K562 (cell line): Measurements from ENCODE around the gene KLHL30. TPM values are rescaled to one million over a fixed set of nuclear protein-coding genes. Genes with fewer than 3 reads are reported as not detected.

ENCODE experiments used
- ATAC-seq: fragments of 200-7000 bp; cut with Tn5 transposase; 3 replicates; pipeline ENCODE4 v1.9.1; 2020; ENCODE audit warnings: moderate library complexity
- BruUV-seq: library from RNA; stranded (reverse); fragments of 400-500 nt; replicated peaks from 2 replicates; lab custom pipeline; 2021; lab: Mats Ljungman, UMichigan
- CTCF ChIA-PET: fragments of 300-600 bp; formaldehyde crosslinking; extraction: SDS; loops from one replicate; lab custom pipeline; 2021; ENCODE audit warnings: low intra/inter-chr PET ratio; lab: Yijun Ruan, JAX
- POLR2A ChIA-PET: fragments of 300-600, 350-650 bp; sonication (Branson Sonifier 250); formaldehyde crosslinking; extraction: SDS; loops from one replicate; lab custom pipeline; 2021; ENCODE audit warnings: antibody characterized with exemption, inconsistent platforms; lab: Yijun Ruan, JAX
- DNase-seq, 4 experiments: peaks; one replicate each; pipeline versions ENCODE4 v3.0.0 to v3.0.0-alpha.2; 2011 to 2018; ENCODE audit warnings: low spot score in 3 of 4, mixed read lengths in 3 of 4; ENCODE audit errors: extremely low read depth in 1 of 4
- FAIRE-seq: peaks from 2 replicates; lab custom pipeline; 2011; peaks lifted over from hg19 to GRCh38; lab: Jason Lieb, UNC
- H2AFZ ChIP-seq: 2 replicates; pipeline ENCODE4 v1.6.0; 2011; ENCODE audit warnings: low read depth, low read length, control low read depth, inconsistent platforms
- H3K27ac ChIP-seq: fragments of 200-600 bp; 3 replicates; pipeline ENCODE4 v1.8.0; 2011; ENCODE audit warnings: low read depth, mild to moderate bottlenecking, control low read depth, inconsistent platforms, low read length, moderate library complexity, mixed read lengths; ENCODE audit errors: extremely low read depth
- H3K27me3 ChIP-seq, 2 experiments: fragments of 300-600 bp in 1 of 2; 2 replicates in 1 of 2; 3 replicates in 1 of 2; pipeline versions ENCODE4 v1.6.0 to v1.8.0; 2011; ENCODE audit warnings: inconsistent platforms in 2 of 2, low read length in 2 of 2, mild to moderate bottlenecking in 1 of 2, mixed read lengths in 1 of 2, moderate library complexity in 1 of 2; ENCODE audit not compliant: control insufficient read depth in 2 of 2, insufficient read depth in 2 of 2
- H3K36me3 ChIP-seq: fragments of 300-600 bp; 3 replicates; pipeline ENCODE4 v1.8.0; 2011; ENCODE audit warnings: mild to moderate bottlenecking, low read length, inconsistent platforms; ENCODE audit not compliant: control insufficient read depth, insufficient read depth
- H3K4me1 ChIP-seq, 2 experiments: fragments of 200-600 bp in 1 of 2; replicated peaks in 1 of 2; 2 replicates in 1 of 2; 3 replicates in 1 of 2; pipeline versions ENCODE4 v1.5.1 to v1.8.0; 2011; ENCODE audit warnings: inconsistent platforms in 2 of 2, low read length in 2 of 2, mild to moderate bottlenecking in 1 of 2, mixed read lengths in 1 of 2, moderate library complexity in 1 of 2; ENCODE audit not compliant: control insufficient read depth in 2 of 2, insufficient read depth in 2 of 2
- H3K4me2 ChIP-seq: 2 replicates; pipeline ENCODE4 v1.6.1; 2011; ENCODE audit warnings: low read length, control low read depth, inconsistent platforms, mixed read lengths; ENCODE audit not compliant: insufficient read depth
- H3K4me3 ChIP-seq: fragments of 200-600 bp; sonication (generic), shearing (Covaris generic); 2 replicates; pipeline ENCODE4 v1.5.1; 2016; ENCODE audit warnings: control low read depth, inconsistent platforms
- H3K79me2 ChIP-seq: fragments of 200-600 bp; 3 replicates; pipeline ENCODE4 v1.8.0; 2011; ENCODE audit warnings: low read length, inconsistent platforms; ENCODE audit not compliant: control insufficient read depth, insufficient read depth
- H3K9ac ChIP-seq, 2 experiments: 2 replicates each; pipeline versions ENCODE4 v1.6.0 to v1.6.1; 2011; ENCODE audit warnings: low read depth in 2 of 2, low read length in 2 of 2, control low read depth in 1 of 2, inconsistent platforms in 1 of 2, mild to moderate bottlenecking in 1 of 2, mixed read lengths in 1 of 2; ENCODE audit not compliant: insufficient read depth in 1 of 2
- H3K9me1 ChIP-seq: one replicate; pipeline ENCODE4 v1.6.0; 2011; ENCODE audit warnings: inconsistent platforms, mild to moderate bottlenecking, low read length, moderate library complexity; ENCODE audit not compliant: control insufficient read depth, insufficient read depth
- H3K9me3 ChIP-seq: replicated peaks from 2 replicates; pipeline ENCODE4 v1.5.1; 2011; ENCODE audit warnings: low read depth, low read length, inconsistent platforms; ENCODE audit not compliant: control insufficient read depth, insufficient read depth
- H4K20me1 ChIP-seq: replicated peaks from 2 replicates; pipeline ENCODE4 v1.6.1; 2011; ENCODE audit warnings: low read length, inconsistent platforms, mixed read lengths; ENCODE audit not compliant: control insufficient read depth, insufficient read depth
- BRD4 ChIP-seq: fragments of 200-600 bp; sonication (generic); IDR thresholded peaks from 2 replicates; pipeline ENCODE4 v1.6.1; 2017; ENCODE audit warnings: inconsistent platforms
- CEBPB ChIP-seq: fragments of 450-650 bp; IDR thresholded peaks from 2 replicates; pipeline ENCODE4 v1.6.1; 2016; ENCODE audit warnings: missing genetic modification characterization, missing compliant biosample characterization
- CEBPG ChIP-seq, 3 experiments: fragments of 200-800 bp in 1 of 3; sonication (Bioruptor generic) in 1 of 3; sonication (generic) in 1 of 3; formaldehyde crosslinking in 1 of 3; IDR thresholded peaks in 2 of 3; conservative IDR thresholded peaks in 1 of 3; 2 replicates each; pipeline versions ENCODE4 v1.6.1 to v1.8.0; 2016 to 2022; ENCODE audit warnings: missing compliant biosample characterization in 2 of 3, missing genetic modification characterization in 2 of 3, mild to moderate bottlenecking in 1 of 3, missing genetic modification reagents in 1 of 3
- FOXA1 ChIP-seq: fragments of 450-650 bp; IDR thresholded peaks from 2 replicates; pipeline ENCODE4 v1.6.1; 2016; ENCODE audit warnings: mild to moderate bottlenecking, borderline replicate concordance
- GATAD2B ChIP-seq: fragments of 450-650 bp; IDR thresholded peaks from 2 replicates; pipeline ENCODE4 v1.6.1; 2017; ENCODE audit warnings: mild to moderate bottlenecking, borderline replicate concordance
- PHF20 ChIP-seq: fragments of 450-650 bp; IDR thresholded peaks from 2 replicates; pipeline ENCODE4 v1.6.1; 2018; ENCODE audit not compliant: partially characterized antibody
- SMARCC2 ChIP-seq: fragments of 450-650 bp; IDR thresholded peaks from 2 replicates; pipeline ENCODE4 v1.6.1; 2017; ENCODE audit warnings: antibody characterized with exemption, moderate library complexity, mild to moderate bottlenecking, low read depth
- SNIP1 ChIP-seq: fragments of 450-650 bp; IDR thresholded peaks from 2 replicates; pipeline ENCODE4 v1.7.1; 2017; ENCODE audit warnings: low read depth, mild to moderate bottlenecking
- ZNF551 ChIP-seq: fragments of 250-450 bp; sonication (Bioruptor Pico); IDR thresholded peaks from 2 replicates; pipeline ENCODE4 v1.5.0; 2021; ENCODE audit warnings: mild to moderate bottlenecking, moderate library complexity
- WGBS: fragments of 100-300 bp; shearing (Covaris generic); methylation state at CpG from one replicate; pipeline ENCODE4 v1.1.6; 2016; ENCODE audit warnings: low coverage, mixed read lengths; ENCODE audit not compliant: insufficient coverage; ENCODE audit errors: missing lambda C conversion rate; 5-methylcytosine and 5-hydroxymethylcytosine counted together
- in situ Hi-C: fragments of 300-500 bp; cut with MboI; formaldehyde crosslinking; loops from 4 replicates; pipeline ENCODE4 v1.15.0; 2018; ENCODE audit warnings: inconsistent platforms, mixed read lengths
- intact Hi-C: fragments of 100-400 bp; cut with micrococcal nuclease; formaldehyde crosslinking; loops from 2 replicates; pipeline ENCODE4 v1.14.2; 2022
- polyA plus RNA-seq, 8 experiments: library from polyadenylated mRNA; depleted of rRNA in 4 of 8; stranded (reverse) in 5 of 8; unstranded in 3 of 8; fragments of >200 nt; fragmentation: Nextera tagmentation in 2 of 8; fragmentation: Illumina TruSeq in 1 of 8; extraction: Ambion mirVana in 2 of 8; extraction: Trizol in 1 of 8; gene quantifications; 2 replicates each; pipeline versions ENCODE4 v1.2.1 to v1.2.3, GENCODE V29; 2011 to 2014; ENCODE audit warnings: inconsistent platforms in 1 of 8, missing spikeins in 1 of 8
- total RNA-seq, 7 experiments: library from RNA; depleted of rRNA in 6 of 7; stranded (reverse); fragments of >200 nt in 6 of 7; fragmentation: Illumina TruSeq in 2 of 7; extraction: Trizol in 2 of 7; gene quantifications; 2 replicates each; pipeline versions ENCODE4 v1.2.1 to v1.2.3, GENCODE V29; 2011 to 2021; ENCODE audit warnings: low replicate concordance in 1 of 7
- TF ChIP-seq, protein P1 (sequence below), 2 experiments: fragments of 450-650 bp in 1 of 2; sonication (generic) in 1 of 2; formaldehyde crosslinking in 1 of 2; IDR thresholded peaks; 2 replicates each; pipeline versions ENCODE4 v1.7.1 to v1.9.0; 2016 to 2022; ENCODE audit warnings: inconsistent platforms in 1 of 2, mild to moderate bottlenecking in 1 of 2, missing genetic modification reagents in 1 of 2

KLHL30 gene
- total and polyA plus RNA-seq, 9 of the 15 experiments (the other 6 are each of a cell fraction or from before 2014, with no cell fraction given), result 0.04 TPM; not detected in 8

DNA sequence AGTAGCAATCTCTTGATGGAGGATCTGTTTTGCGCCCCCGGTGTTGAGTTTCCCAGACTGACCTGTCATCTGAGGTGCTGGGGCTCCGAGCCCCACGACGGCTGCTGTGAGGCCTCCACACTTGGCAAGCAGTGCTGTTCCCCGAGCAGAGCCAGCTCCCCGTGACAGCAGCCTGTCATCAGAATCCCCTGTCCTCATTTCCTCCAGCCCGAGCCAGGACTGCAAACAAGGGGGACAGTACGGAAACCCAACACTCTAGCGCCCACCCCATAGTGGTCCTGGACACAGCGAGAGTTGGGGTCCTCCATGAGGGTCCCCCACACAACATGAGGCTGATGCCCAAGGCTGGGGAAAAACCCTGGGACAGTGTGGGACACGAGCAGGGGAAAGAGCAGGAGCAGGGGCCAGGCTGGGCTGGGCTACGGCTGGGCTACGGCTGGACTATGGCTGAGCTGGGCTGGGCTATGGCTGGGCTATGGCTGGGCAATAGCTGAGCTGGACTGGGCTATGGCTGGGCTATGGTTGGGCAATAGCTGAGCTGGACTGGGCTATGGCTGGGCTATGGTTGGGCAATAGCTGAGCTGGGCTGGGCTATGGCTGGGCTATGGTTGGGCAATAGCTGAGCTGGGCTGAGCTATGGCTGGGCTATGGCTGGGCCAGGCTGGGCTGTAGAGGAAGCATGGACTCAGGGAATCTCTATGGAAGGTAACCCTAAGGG, 1.5 kb upstream of the KLHL30 start:
- POLR2A ChIA-PET, result interaction anchor here (0.5 to 1.2 kb wide), 2 partner anchors 10 to 26 kb away, joined by 3 to 4 read pairs; no protein-coding TSS in a partner anchor
- Histone ChIP-seq H3K79me2 (no peaks in the 10 kb centered on the region), H4K20me1 (peaks cover 2% of the 10 kb centered on the region; the same call in 1 of the 2 replicates), H3K9ac (no peak overlapping the region; a peak in 1 of 4 replicates), H2AFZ (no peak overlapping the region), H3K9me1 (no peaks in the 10 kb centered on the region), H3K27me3 (peaks cover 3 to 23% of the 10 kb centered on the region in 2 experiments; a peak in 4 of 5 replicates), H3K4me1 (peaks cover 6 to 59% of the 10 kb centered on the region in 2 experiments; a peak in 4 of 5 replicates), H3K27ac (no peak overlapping the region), H3K4me3 (no peak overlapping the region), H3K9me3 (no peaks in the 10 kb centered on the region), H3K4me2 (no peak overlapping the region), H3K36me3 (no peaks in the 10 kb centered on the region)
- BruUV-seq, result no TSS peak
- FAIRE-seq (no peak), DNase-seq (no peak), ATAC-seq (no peak)
- intact Hi-C loops (loop anchor here (10.0 kb wide), 1 partner anchor 282 kb away; the partner anchor contains the start of gene RAMP1), in situ Hi-C loops (no loop called here)
- WGBS, result 32% methylated on average over 13 of the region's 14 CpGs
- TF ChIP-seq, protein P1, sequence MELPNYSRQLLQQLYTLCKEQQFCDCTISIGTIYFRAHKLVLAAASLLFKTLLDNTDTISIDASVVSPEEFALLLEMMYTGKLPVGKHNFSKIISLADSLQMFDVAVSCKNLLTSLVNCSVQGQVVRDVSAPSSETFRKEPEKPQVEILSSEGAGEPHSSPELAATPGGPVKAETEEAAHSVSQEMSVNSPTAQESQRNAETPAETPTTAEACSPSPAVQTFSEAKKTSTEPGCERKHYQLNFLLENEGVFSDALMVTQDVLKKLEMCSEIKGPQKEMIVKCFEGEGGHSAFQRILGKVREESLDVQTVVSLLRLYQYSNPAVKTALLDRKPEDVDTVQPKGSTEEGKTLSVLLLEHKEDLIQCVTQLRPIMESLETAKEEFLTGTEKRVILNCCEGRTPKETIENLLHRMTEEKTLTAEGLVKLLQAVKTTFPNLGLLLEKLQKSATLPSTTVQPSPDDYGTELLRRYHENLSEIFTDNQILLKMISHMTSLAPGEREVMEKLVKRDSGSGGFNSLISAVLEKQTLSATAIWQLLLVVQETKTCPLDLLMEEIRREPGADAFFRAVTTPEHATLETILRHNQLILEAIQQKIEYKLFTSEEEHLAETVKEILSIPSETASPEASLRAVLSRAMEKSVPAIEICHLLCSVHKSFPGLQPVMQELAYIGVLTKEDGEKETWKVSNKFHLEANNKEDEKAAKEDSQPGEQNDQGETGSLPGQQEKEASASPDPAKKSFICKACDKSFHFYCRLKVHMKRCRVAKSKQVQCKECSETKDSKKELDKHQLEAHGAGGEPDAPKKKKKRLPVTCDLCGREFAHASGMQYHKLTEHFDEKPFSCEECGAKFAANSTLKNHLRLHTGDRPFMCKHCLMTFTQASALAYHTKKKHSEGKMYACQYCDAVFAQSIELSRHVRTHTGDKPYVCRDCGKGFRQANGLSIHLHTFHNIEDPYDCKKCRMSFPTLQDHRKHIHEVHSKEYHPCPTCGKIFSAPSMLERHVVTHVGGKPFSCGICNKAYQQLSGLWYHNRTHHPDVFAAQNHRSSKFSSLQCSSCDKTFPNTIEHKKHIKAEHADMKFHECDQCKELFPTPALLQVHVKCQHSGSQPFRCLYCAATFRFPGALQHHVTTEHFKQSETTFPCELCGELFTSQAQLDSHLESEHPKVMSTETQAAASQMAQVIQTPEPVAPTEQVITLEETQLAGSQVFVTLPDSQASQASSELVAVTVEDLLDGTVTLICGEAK (IDR thresholded peaks at IDR 0.05), result no peak
- TF ChIP-seq, protein P1 (CRISPR knock-in tag; IDR thresholded peaks at IDR 0.05), result no peak
- no peak for TF ChIP-seq SMARCC2
- no peak for TF ChIP-seq GATAD2B
- no peak for TF ChIP-seq SNIP1
- peak; percentile 62 for TF ChIP-seq CEBPB
- no peak for TF ChIP-seq PHF20
- no peak for TF ChIP-seq ZNF551 (CRISPR knock-in tag)
- TF ChIP-seq FOXA1, result no peak
- peak; percentile 67 for TF ChIP-seq CEBPG (CRISPR knock-in tag; IDR thresholded peaks at IDR 0.05)
- TF ChIP-seq CEBPG (tag; conservative IDR thresholded peaks at IDR 0.05 in 1 of 2, IDR thresholded peaks at IDR 0.05 in 1 of 2), result peak in 1 of 2 experiments; percentile 88; a peak in 2 of 4 replicates
- TF ChIP-seq BRD4, result no peak
- CTCF ChIA-PET, result no interaction called here
